Lower leg skin (tissue), 3 donors: Measurements from ENCODE around the gene CAPZA3.

Source experiments
- POLR2A ChIP-seq, 2 donors: fragments of 450-650 bp; IDR thresholded peaks; one replicate each; pipeline ENCODE4 v1.6.1; 2016 to 2017; ENCODE audit warnings: antibody characterized with exemption in 2 of 2, mild to moderate bottlenecking in 1 of 2, moderate library complexity in 1 of 2
- TF ChIP-seq, protein P1 (sequence below), 3 donors: fragments of 450-650 bp; IDR thresholded peaks; one replicate each; pipeline ENCODE4 v1.5.1; 2016; ENCODE audit warnings: antibody characterized with exemption in 3 of 3, mild to moderate bottlenecking in 3 of 3, moderate library complexity in 2 of 3

DNA sequence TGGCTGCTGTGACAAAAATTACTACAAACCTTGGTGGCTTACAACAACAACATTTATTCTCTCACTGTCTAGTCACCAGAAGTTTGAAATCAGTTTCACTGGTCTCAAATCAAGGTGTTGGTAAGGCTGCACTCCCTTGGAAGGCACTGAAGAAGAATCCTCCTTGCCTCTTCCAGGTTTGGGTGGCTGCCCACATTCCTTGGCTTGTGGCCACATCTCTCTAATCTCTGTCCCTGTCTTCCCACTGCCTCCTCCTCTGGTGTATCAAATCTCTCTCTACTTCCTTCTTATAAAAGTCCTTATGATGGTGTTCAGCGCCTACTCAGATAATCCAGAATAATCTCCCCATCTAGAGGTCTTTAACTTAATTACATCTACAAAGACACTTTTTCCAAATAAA is 31.1 kb upstream of the CAPZA3 start:
- TF ChIP-seq, protein P1, sequence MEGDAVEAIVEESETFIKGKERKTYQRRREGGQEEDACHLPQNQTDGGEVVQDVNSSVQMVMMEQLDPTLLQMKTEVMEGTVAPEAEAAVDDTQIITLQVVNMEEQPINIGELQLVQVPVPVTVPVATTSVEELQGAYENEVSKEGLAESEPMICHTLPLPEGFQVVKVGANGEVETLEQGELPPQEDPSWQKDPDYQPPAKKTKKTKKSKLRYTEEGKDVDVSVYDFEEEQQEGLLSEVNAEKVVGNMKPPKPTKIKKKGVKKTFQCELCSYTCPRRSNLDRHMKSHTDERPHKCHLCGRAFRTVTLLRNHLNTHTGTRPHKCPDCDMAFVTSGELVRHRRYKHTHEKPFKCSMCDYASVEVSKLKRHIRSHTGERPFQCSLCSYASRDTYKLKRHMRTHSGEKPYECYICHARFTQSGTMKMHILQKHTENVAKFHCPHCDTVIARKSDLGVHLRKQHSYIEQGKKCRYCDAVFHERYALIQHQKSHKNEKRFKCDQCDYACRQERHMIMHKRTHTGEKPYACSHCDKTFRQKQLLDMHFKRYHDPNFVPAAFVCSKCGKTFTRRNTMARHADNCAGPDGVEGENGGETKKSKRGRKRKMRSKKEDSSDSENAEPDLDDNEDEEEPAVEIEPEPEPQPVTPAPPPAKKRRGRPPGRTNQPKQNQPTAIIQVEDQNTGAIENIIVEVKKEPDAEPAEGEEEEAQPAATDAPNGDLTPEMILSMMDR (IDR thresholded peaks at IDR 0.05) = no peak
- TF ChIP-seq POLR2A (IDR thresholded peaks at IDR 0.05) = no peak
